Testis (tissue), 2 donors: Measurements from ENCODE around the gene IFIT5.

Experiments used
- CTCF ChIP-seq, 3 experiments: fragments of 450-650 bp in 2 of 3; fragments of 200-600 bp in 1 of 3; sonication (generic) in 1 of 3; IDR thresholded peaks; one replicate each; pipeline ENCODE4 v1.5.1; 2016 to 2019; ENCODE audit warnings: antibody characterized with exemption in 3 of 3, mild to moderate bottlenecking in 2 of 3, moderate library complexity in 1 of 3
- POLR2A ChIP-seq: fragments of 450-650 bp; IDR thresholded peaks from one replicate; pipeline ENCODE4 v1.6.1; 2017; ENCODE audit warnings: antibody characterized with exemption, mild to moderate bottlenecking, moderate library complexity

- TF ChIP-seq CTCF (IDR thresholded peaks at IDR 0.05) (peak in 1 of 3 experiments; percentile 9), POLR2A (no peak)
These were observed 10.0 kb upstream of the IFIT5 start for GRCh38 chr10:89404104-89405047.
